K562 (cell line): ENCODE data around the gene PATL1. TPM values are rescaled to one million over a fixed set of nuclear protein-coding genes. Genes with fewer than 3 reads are reported as not detected.
A peak's percentile ranks its signal among the peaks of the same experiment; 100 is the strongest.

Experiments
- CAMTA2 ChIP-seq: fragments of 250-450 bp; sonication (Bioruptor Pico); conservative IDR thresholded peaks from 2 replicates; pipeline ENCODE4 v1.5.1; 2022
- CREB1 ChIP-seq, 2 experiments: sonication (generic) in 1 of 2; formaldehyde crosslinking in 1 of 2; IDR thresholded peaks; 2 replicates each; pipeline versions ENCODE4 v1.6.1 to v1.8.0; 2012 to 2022; ENCODE audit warnings: inconsistent platforms in 1 of 2, mild to moderate bottlenecking in 1 of 2, missing genetic modification reagents in 1 of 2, moderate library complexity in 1 of 2
- CSDE1 ChIP-seq, 2 experiments: fragments of 450-650 bp; IDR thresholded peaks; 2 replicates each; pipeline ENCODE4 v1.6.1; 2016; ENCODE audit warnings: mild to moderate bottlenecking in 1 of 2
- HOXB6 ChIP-seq: fragments of 250-450 bp; sonication (Bioruptor Pico); IDR thresholded peaks from 2 replicates; pipeline ENCODE4 v1.5.1; 2022; ENCODE audit warnings: mild to moderate bottlenecking, borderline replicate concordance
- MAFG ChIP-seq: fragments of 450-650 bp; conservative IDR thresholded peaks from 2 replicates; pipeline ENCODE4 v1.6.1; 2016; ENCODE audit warnings: missing genetic modification characterization, missing compliant biosample characterization
- MCM2 ChIP-seq: fragments of 450-650 bp; IDR thresholded peaks from 2 replicates; pipeline ENCODE4 v1.6.1; 2017; ENCODE audit warnings: low read depth, mild to moderate bottlenecking
- MCM5 ChIP-seq: fragments of 450-650 bp; IDR thresholded peaks from 2 replicates; pipeline ENCODE4 v1.6.1; 2016; ENCODE audit warnings: low read depth
- POLR3A ChIP-seq: IDR thresholded peaks from 2 replicates; pipeline ENCODE4 v1.6.1; 2011; ENCODE audit warnings: borderline replicate concordance, mild to moderate bottlenecking, moderate library complexity; ENCODE audit not compliant: insufficient read length, insufficient read depth; ENCODE audit errors: extremely low read depth
- RBBP5 ChIP-seq: fragments of 200-600 bp; sonication (generic); IDR thresholded peaks from 2 replicates; pipeline ENCODE4 v1.6.1; 2012; ENCODE audit warnings: borderline replicate concordance, mild to moderate bottlenecking, low read length, control low read depth, inconsistent platforms; ENCODE audit not compliant: insufficient read depth, poor library complexity, severe bottlenecking
- RBM25 ChIP-seq: fragments of 200-400 bp; formaldehyde crosslinking; IDR thresholded peaks from 2 replicates; pipeline ENCODE4 v1.6.1; 2018; ENCODE audit warnings: low read length, low read depth, moderate library complexity; ENCODE audit not compliant: severe bottlenecking
- RBM39 ChIP-seq: fragments of 200-400 bp; formaldehyde crosslinking; optimal IDR thresholded peaks from 2 replicates; pipeline ENCODE3; 2018; ENCODE audit warnings: low read depth, low read length
- SIN3A ChIP-seq, 2 experiments: fragments of 150-350 bp in 1 of 2; IDR thresholded peaks; 2 replicates each; pipeline ENCODE4 v1.6.1; 2011 to 2016; ENCODE audit warnings: borderline replicate concordance in 2 of 2, low read depth in 2 of 2, low read length in 2 of 2, mild to moderate bottlenecking in 2 of 2, moderate library complexity in 2 of 2; ENCODE audit not compliant: control insufficient read depth in 1 of 2
- WHSC1 ChIP-seq: IDR thresholded peaks from one replicate; pipeline ENCODE4 v1.6.1; 2012; ENCODE audit warnings: low read length, control low read depth, inconsistent platforms
- ZBTB2 ChIP-seq: fragments of 450-650 bp; IDR thresholded peaks from 2 replicates; pipeline ENCODE4 v1.6.1; 2016; ENCODE audit warnings: antibody characterized with exemption
- ZNF133 ChIP-seq: fragments of 250-450 bp; sonication (Bioruptor Pico); IDR thresholded peaks from 2 replicates; pipeline ENCODE4 v1.4.0; 2020; ENCODE audit warnings: mild to moderate bottlenecking
- ZNF583 ChIP-seq: fragments of 250-450 bp; sonication (Bioruptor Pico); IDR thresholded peaks from 2 replicates; pipeline ENCODE4 v1.4.0; 2020
- ZNF696 ChIP-seq: fragments of 250-450 bp; sonication (Bioruptor Pico); conservative IDR thresholded peaks from 2 replicates; pipeline ENCODE4 v1.4.0; 2020; ENCODE audit warnings: mild to moderate bottlenecking, moderate library complexity
- polyA plus RNA-seq, 8 experiments: library from polyadenylated mRNA; depleted of rRNA in 4 of 8; stranded (reverse) in 5 of 8; unstranded in 3 of 8; fragments of >200 nt; fragmentation: Nextera tagmentation in 2 of 8; fragmentation: Illumina TruSeq in 1 of 8; extraction: Ambion mirVana in 2 of 8; extraction: Trizol in 1 of 8; gene quantifications; 2 replicates each; pipeline versions ENCODE4 v1.2.1 to v1.2.3, GENCODE V29; 2011 to 2014; ENCODE audit warnings: inconsistent platforms in 1 of 8, missing spikeins in 1 of 8
- total RNA-seq, 7 experiments: library from RNA; depleted of rRNA in 6 of 7; stranded (reverse); fragments of >200 nt in 6 of 7; fragmentation: Illumina TruSeq in 2 of 7; extraction: Trizol in 2 of 7; gene quantifications; 2 replicates each; pipeline versions ENCODE4 v1.2.1 to v1.2.3, GENCODE V29; 2011 to 2021; ENCODE audit warnings: low replicate concordance in 1 of 7
- TF ChIP-seq, protein P1 (sequence below): fragments of 200-800 bp; sonication (Bioruptor generic); IDR thresholded peaks from 2 replicates; pipeline ENCODE4 v1.6.1; 2017; ENCODE audit warnings: missing genetic modification characterization, missing compliant biosample characterization
- TF ChIP-seq, protein P2 (sequence below): IDR thresholded peaks from 3 replicates; pipeline ENCODE4 v1.6.1; 2011; ENCODE audit warnings: borderline replicate concordance, mild to moderate bottlenecking; ENCODE audit not compliant: insufficient read length, insufficient read depth
- TF ChIP-seq, protein P3 (sequence below): fragments of 250-450 bp; sonication (Bioruptor Pico); IDR thresholded peaks from 2 replicates; pipeline ENCODE4 v1.4.0; 2020; ENCODE audit warnings: mild to moderate bottlenecking, moderate library complexity

Gene PATL1
- total and polyA plus RNA-seq, 9 of the 15 experiments (the other 6 are each of a cell fraction or from before 2014, with no cell fraction given) = 3.2 to 48.0 (median 16.4) TPM

GRCh38 chr11:59668950-59669610 is at the start of gene PATL1 (continued):
- TF ChIP-seq, protein P1, sequence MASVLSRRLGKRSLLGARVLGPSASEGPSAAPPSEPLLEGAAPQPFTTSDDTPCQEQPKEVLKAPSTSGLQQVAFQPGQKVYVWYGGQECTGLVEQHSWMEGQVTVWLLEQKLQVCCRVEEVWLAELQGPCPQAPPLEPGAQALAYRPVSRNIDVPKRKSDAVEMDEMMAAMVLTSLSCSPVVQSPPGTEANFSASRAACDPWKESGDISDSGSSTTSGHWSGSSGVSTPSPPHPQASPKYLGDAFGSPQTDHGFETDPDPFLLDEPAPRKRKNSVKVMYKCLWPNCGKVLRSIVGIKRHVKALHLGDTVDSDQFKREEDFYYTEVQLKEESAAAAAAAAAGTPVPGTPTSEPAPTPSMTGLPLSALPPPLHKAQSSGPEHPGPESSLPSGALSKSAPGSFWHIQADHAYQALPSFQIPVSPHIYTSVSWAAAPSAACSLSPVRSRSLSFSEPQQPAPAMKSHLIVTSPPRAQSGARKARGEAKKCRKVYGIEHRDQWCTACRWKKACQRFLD (CRISPR knock-in tag) = no peak
- TF ChIP-seq RBM25 (no peak), MCM2 (no peak), CREB1 (IDR thresholded peaks at IDR 0.05) (peak; percentile 93), CREB1 (CRISPR knock-in tag; IDR thresholded peaks at IDR 0.05) (peak; percentile 83), MCM5 (no peak), CSDE1 (IDR thresholded peaks at IDR 0.05) (no peak), RBBP5 (no peak), MAFG (tag) (peak; percentile 42; the same call in 1 of the 2 replicates), ZBTB2 (peak; percentile 87), ZNF583 (no peak), WHSC1 (no peak), CAMTA2 (CRISPR knock-in tag) (no peak), ZNF696 (CRISPR knock-in tag) (no peak), ZNF133 (CRISPR knock-in tag) (no peak), RBM39 (no peak), SIN3A (IDR thresholded peaks at IDR 0.05; ENCODE audit: borderline replicate concordance in 2 of 2, control insufficient read depth in 1 of 2, low read depth in 2 of 2, low read length in 2 of 2) (peak in 1 of 2 experiments; percentile 38; a peak in 1 of 4 replicates), POLR3A (no peak), HOXB6 (CRISPR knock-in tag) (no peak)
- TF ChIP-seq, protein P2, sequence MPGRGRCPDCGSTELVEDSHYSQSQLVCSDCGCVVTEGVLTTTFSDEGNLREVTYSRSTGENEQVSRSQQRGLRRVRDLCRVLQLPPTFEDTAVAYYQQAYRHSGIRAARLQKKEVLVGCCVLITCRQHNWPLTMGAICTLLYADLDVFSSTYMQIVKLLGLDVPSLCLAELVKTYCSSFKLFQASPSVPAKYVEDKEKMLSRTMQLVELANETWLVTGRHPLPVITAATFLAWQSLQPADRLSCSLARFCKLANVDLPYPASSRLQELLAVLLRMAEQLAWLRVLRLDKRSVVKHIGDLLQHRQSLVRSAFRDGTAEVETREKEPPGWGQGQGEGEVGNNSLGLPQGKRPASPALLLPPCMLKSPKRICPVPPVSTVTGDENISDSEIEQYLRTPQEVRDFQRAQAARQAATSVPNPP = no peak
- TF ChIP-seq, protein P3, sequence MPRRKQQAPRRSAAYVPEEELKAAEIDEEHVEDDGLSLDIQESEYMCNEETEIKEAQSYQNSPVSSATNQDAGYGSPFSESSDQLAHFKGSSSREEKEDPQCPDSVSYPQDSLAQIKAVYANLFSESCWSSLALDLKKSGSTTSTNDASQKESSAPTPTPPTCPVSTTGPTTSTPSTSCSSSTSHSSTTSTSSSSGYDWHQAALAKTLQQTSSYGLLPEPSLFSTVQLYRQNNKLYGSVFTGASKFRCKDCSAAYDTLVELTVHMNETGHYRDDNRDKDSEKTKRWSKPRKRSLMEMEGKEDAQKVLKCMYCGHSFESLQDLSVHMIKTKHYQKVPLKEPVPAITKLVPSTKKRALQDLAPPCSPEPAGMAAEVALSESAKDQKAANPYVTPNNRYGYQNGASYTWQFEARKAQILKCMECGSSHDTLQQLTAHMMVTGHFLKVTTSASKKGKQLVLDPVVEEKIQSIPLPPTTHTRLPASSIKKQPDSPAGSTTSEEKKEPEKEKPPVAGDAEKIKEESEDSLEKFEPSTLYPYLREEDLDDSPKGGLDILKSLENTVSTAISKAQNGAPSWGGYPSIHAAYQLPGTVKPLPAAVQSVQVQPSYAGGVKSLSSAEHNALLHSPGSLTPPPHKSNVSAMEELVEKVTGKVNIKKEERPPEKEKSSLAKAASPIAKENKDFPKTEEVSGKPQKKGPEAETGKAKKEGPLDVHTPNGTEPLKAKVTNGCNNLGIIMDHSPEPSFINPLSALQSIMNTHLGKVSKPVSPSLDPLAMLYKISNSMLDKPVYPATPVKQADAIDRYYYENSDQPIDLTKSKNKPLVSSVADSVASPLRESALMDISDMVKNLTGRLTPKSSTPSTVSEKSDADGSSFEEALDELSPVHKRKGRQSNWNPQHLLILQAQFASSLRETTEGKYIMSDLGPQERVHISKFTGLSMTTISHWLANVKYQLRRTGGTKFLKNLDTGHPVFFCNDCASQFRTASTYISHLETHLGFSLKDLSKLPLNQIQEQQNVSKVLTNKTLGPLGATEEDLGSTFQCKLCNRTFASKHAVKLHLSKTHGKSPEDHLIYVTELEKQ (CRISPR knock-in tag) = no peak
